Measurements from ENCODE around the gene ATP6V1C2. TPM values are rescaled to one million over a fixed set of nuclear protein-coding genes. Genes with fewer than 3 reads are reported as not detected.

ATP6V1C2 gene
- total and polyA plus RNA-seq, 2 experiments from 2014 or later = 0.14 to 2.1 TPM

GRCh38 chr2:10764096-10764785 is 42.8 kb downstream of the ATP6V1C2 start:
- no peak overlapping the region for H2AFZ ChIP-seq
- no peaks in the 10 kb centered on the region for H3K27me3 ChIP-seq (ENCODE audit: insufficient read depth)
- no peak overlapping the region for H3K4me2 ChIP-seq
- ATAC-seq (no peak), DNase-seq (ENCODE audit: low spot score) (no peak)
- no peaks in the 10 kb centered on the region for H3K36me3 ChIP-seq (ENCODE audit: insufficient read depth)
- H3K4me3 ChIP-seq = no peak overlapping the region
- no peak overlapping the region for H3K27ac ChIP-seq (ENCODE audit: low read depth)
- no peaks in the 10 kb centered on the region for H3F3A ChIP-seq (replicated peaks; ENCODE audit: low read depth)
- H3K4me1 ChIP-seq (ENCODE audit: insufficient read depth) = no peaks in the 10 kb centered on the region
- no peaks in the 10 kb centered on the region for H3K9me3 Mint-ChIP-seq
- no peaks in the 10 kb centered on the region for H3K79me2 ChIP-seq (replicated peaks; ENCODE audit: insufficient read depth)
- peaks cover 13% of the 10 kb centered on the region for H3K27me3 Mint-ChIP-seq (ENCODE audit: insufficient read depth, low read depth, poor library complexity)
- H3K27ac Mint-ChIP-seq = no peak overlapping the region
- H3K36me3 Mint-ChIP-seq (ENCODE audit: low read depth) = no peaks in the 10 kb centered on the region
- H3K9me2 ChIP-seq (ENCODE audit: insufficient read depth) = no peaks in the 10 kb centered on the region
- TF ChIP-seq ETS1 (IDR thresholded peaks at IDR 0.05) = no peak
- TF ChIP-seq REST (IDR thresholded peaks at IDR 0.05; ENCODE audit: unreplicated experiment) = no peak
- TF ChIP-seq POLR2AphosphoS5 (IDR thresholded peaks at IDR 0.05; ENCODE audit: low read depth) = no peak
- no peak for TF ChIP-seq NANOG (IDR thresholded peaks at IDR 0.05; ENCODE audit: borderline replicate concordance)
- no peak for TF ChIP-seq ZNF331 (CRISPR knock-in tag; IDR thresholded peaks at IDR 0.05; ENCODE audit: low read depth)
- TF ChIP-seq ZNF114 (CRISPR knock-in tag; IDR thresholded peaks at IDR 0.05) = no peak
- no peak for TF ChIP-seq EZH2 (IDR thresholded peaks at IDR 0.05; ENCODE audit: low read depth, unreplicated experiment)
- no peak for TF ChIP-seq EZH2phosphoT487 (IDR thresholded peaks at IDR 0.05; ENCODE audit: unreplicated experiment)
- H3K4me3 Mint-ChIP-seq = no peak overlapping the region
- H4K20me1 ChIP-seq (replicated peaks; ENCODE audit: insufficient read depth) = no peaks in the 10 kb centered on the region
- H3K4me1 Mint-ChIP-seq = 0 out of 3 replicates have a peak, but pooled peaks cover 4% of the 10 kb centered on the region

GRCh38 chr2:10764896-10765295 is 43.5 kb downstream of the ATP6V1C2 start:
- Mint-ChIP-seq H3K27ac (no peak overlapping the region), H3K27me3 (ENCODE audit: insufficient read depth, low read depth, poor library complexity) (peaks cover 16% of the 10 kb centered on the region)
- TF ChIP-seq POLR2AphosphoS5 (IDR thresholded peaks at IDR 0.05; ENCODE audit: low read depth) = no peak
- TF ChIP-seq STAT1 (IDR thresholded peaks at IDR 0.05; ENCODE audit: unreplicated experiment) = no peak
- no peak for TF ChIP-seq ZNF114 (CRISPR knock-in tag; IDR thresholded peaks at IDR 0.05)
- TF ChIP-seq NANOG (IDR thresholded peaks at IDR 0.05; ENCODE audit: borderline replicate concordance) = no peak
- TF ChIP-seq ZNF331 (CRISPR knock-in tag; IDR thresholded peaks at IDR 0.05; ENCODE audit: low read depth) = no peak
- no peak for TF ChIP-seq CTCF (conservative IDR thresholded peaks at IDR 0.05; ENCODE audit: low read depth in 2 of 2)
- TF ChIP-seq REST (IDR thresholded peaks at IDR 0.05; ENCODE audit: unreplicated experiment) = no peak
- TF ChIP-seq EZH2 (IDR thresholded peaks at IDR 0.05; ENCODE audit: low read depth, unreplicated experiment) = no peak
- no peak for TF ChIP-seq ETS1 (IDR thresholded peaks at IDR 0.05)
- no peak for TF ChIP-seq JUNB (IDR thresholded peaks at IDR 0.05; ENCODE audit: unreplicated experiment)
- no peak for TF ChIP-seq CREB1 (CRISPR knock-in tag; IDR thresholded peaks at IDR 0.05; ENCODE audit: low read depth)

More at GRCh38 chr2:10764896-10765295, 43.5 kb downstream of the ATP6V1C2 start:
- Mint-ChIP-seq H3K4me3 (no peak overlapping the region), H3K9me3 (no peaks in the 10 kb centered on the region), H3K36me3 (ENCODE audit: low read depth) (no peaks in the 10 kb centered on the region), H3K4me1 (0 out of 3 replicates have a peak, but pooled peaks cover 4% of the 10 kb centered on the region)
- Histone ChIP-seq H3K27ac (ENCODE audit: low read depth) (no peak overlapping the region), H4K20me1 (replicated peaks; ENCODE audit: insufficient read depth) (no peaks in the 10 kb centered on the region), H3K4me3 (no peak overlapping the region), H3K9me2 (ENCODE audit: insufficient read depth) (no peaks in the 10 kb centered on the region), H3K36me3 (ENCODE audit: insufficient read depth) (no peaks in the 10 kb centered on the region), H3K4me2 (no peak overlapping the region), H2AFZ (no peak overlapping the region), H3K79me2 (replicated peaks; ENCODE audit: insufficient read depth) (no peaks in the 10 kb centered on the region), H3K27me3 (ENCODE audit: insufficient read depth) (no peaks in the 10 kb centered on the region), H3F3A (replicated peaks; ENCODE audit: low read depth) (no peaks in the 10 kb centered on the region), H3K4me1 (ENCODE audit: insufficient read depth) (no peaks in the 10 kb centered on the region)
- no peak for ATAC-seq
- DNase-seq (ENCODE audit: low spot score) = no peak
